Stimulated activated CD4-positive, alpha-beta T cell treated with anti-CD3 and anti-CD28 coated beads, Interleukin-4, amount 100 ng/mL, for 4 hours (primary cell): Measurements from ENCODE around the gene DNAJA3.
"Not testable (repeated sequence)": the region's sequence is repeated elsewhere in the genome, so short reads cannot be mapped to it uniquely, and the experiment has no call there.

ENCODE experiments used
- DNase-seq, 2 experiments: peaks; one replicate each; pipeline ENCODE4 v3.0.0-alpha.2; 2020

DNAJA3 gene

DNA sequence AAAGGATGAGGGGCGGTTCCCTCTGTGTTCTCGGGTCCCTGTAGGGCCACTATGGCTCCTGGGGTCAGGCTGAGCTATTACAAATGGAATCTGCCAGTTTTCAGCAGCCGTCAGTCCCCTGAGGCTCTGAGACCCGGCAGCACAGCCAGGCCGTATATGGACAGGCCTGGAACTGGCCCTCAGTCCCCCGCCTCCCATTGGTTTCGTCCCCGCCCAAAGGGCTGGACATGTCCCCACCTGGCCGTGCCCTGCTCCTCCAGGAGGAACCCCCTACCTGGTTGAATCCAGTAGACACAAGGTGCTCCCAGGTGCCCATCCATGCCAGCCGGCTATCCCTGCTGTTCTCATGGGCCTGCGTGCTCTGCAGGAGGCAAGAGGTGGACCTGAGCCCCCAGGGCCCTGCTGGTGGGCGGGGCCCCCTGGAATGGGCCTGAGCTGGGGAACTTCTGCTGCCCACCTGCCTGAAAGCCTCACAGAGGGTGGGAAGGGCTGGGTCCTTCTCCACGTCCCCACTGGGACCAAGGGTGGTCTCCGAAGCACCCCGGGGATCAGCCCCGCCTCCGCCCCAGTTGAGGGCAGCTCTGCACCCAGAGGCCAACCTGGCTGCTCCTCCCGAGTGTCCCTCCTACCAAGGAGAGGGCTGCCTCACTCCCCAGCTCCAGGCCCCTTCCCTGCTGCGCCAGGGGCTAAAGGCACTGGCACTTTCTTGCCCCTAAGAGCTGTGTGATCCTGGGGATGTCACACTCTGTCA is 37.2 kb upstream of the DNAJA3 start:
- DNase-seq = no peak

DNA sequence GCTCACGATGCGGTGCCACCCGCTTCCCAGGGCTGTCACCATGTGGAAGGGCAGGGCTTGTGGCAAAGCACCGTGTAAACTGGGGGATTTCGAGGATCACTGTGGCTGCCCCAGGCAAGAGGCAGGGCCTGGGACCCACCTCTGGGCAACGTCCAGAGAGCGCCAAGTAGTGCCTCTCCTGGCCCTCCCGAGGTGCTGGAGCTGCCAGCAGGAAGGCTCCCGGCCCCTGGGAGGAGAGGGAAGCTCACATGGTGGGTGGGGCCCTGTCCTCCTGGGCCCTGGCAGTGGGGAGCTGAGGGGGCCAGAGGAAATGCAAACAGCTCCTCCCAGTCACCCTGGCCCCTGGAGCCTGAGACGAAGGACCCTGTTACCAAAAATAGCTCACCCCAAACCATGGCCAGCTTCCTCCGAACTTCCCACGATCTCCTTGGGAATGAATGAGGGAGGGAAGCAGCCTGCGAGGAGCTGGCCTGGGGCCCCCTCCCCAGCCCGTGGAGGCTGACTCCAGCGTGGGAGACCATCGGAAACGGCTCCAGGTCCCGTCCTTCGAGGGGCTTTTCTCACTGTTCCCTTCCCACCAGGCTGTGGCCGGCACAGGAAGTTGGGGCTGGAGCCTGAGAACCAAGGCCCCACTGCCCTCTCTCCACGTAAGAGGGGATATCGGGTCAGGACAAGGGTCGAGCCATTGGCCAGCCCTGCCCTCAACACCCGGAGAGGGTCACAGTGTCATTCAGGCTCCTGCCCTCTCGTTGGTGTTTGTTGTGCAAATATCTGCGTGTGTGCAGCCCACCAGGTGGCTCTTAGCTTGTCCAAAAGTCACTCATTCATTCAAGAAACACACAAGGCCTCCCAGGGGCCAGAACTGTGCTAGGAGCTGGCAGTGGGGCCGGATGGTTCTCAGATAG is 36.4 kb upstream of the DNAJA3 start:
- no peak for DNase-seq

DNA sequence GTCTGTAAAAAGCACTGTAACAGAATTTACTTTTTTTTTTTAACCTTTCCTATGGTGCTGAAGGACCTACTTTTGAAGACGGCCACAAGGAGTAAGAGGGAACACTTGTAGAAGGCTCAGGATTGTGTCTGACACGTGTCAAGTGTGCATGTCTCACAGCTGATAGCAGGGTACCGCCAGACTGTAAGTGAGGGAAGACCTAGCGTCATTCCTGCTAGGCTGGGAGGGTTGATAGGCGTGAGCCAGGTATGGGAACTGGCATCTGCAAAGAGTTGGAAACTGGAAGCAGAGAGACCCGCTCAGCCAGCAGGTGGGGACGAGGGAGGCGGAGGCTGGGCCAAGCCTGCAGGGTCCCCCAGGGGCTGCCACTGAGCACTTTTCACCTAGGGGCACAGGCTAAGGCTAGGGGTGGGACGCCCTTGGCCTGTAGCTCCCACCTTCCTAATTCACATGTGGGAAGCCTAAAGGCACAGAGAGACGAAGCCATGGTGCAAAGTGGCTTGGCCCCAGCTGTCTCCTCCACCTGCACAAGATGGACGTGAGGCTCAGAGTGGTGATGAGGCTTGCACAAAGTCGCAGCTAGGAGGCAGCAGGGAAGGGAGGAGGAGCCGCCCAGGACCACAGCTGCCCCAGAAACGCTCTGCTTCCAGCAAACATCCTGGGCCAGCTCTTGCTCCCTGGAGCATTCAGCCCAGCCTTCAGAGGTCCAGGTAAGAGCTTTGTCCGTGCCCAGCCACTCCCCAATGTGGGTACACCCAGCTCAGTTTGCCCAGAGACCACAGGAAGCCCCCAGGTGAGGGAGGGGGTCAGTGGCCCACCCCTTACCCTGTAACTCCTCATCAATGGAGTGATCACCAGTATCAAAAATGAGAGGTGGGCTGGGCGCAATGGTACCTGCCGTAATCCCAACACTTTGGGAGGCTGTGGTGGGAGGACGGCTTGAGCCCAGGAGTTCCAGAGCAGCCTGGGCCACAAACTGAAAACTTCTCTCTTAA is 35.1 kb upstream of the DNAJA3 start:
- DNase-seq = no peak

DNA sequence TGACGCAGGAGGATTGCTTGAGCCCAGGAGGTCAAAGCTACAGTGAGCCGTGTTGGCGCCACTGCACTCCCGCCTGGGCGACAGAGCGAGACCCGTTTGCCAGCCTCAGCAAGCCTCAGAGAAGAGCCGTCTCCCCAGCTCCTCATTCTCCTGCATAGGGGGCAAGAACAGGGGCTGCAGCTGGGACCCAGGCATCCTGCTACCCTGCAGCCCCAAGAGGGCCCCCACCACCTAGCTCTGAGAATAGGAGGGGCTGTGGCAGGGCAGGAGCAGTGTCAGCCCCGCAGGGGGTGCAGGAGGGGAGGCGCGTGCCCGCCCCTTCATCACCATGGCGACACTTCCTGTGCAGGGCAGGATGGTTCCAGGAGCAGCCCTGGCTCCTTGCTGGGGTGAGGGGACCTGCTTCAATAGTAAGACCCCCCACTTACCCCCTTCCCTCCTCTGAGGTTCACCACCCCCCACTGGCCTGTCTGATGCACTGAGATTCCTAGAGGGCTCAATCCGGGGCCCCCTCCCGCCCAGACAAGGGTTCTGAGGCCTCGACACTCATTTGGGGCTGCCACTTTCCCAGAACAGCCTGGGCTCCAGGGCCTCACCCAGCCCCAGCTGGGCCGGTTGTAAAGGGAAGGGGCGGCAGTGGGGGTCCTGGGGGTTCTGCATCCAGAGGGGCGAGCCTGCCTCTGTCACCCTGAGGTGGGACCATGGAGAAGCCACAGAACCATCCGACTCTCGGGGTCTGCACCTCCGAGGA is 33.9 kb upstream of the DNAJA3 start:
- no peak for DNase-seq

DNA sequence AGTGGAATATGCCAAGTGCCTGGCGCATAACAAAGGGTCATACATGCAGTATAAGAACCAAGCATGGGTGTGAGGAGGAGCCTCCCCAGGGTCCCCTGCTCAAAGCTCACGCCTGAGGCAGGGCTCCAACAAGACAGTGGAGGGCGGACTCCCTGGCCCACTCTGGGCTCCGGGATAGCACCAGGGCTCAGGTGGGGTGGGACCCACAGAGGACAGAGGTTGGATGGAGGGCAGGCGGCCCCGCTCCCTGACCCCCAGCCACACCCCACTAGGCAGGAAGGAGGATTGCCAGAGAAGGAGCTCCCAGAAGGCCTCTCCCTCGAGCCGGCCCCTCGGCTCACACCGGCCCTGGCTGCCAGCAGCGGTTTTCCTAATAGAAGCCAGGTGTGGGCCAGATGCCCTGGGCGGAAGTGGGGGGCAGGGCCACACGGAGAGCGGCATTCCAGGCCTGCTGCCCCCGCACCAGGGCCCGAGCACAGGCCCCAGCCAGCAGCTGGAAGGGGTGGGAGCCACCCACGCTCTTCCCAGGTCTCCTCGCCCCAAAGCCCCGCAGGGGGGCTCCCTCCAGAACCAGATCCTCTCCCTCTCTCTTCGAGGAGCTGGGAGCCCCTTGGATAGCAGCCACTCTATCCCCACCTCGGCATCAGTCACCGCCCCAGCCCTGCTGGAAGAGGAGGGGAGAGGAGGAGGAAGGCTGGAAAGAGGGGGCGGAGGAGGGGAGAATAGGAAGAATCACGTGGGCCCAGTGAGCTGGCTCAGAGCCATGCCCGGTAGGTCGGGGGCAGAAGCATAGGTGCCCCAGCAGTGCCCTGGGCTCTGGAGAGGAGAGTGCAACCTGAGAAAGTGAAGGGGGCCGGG is 33.1 kb upstream of the DNAJA3 start:
- DNase-seq = no peak

DNA sequence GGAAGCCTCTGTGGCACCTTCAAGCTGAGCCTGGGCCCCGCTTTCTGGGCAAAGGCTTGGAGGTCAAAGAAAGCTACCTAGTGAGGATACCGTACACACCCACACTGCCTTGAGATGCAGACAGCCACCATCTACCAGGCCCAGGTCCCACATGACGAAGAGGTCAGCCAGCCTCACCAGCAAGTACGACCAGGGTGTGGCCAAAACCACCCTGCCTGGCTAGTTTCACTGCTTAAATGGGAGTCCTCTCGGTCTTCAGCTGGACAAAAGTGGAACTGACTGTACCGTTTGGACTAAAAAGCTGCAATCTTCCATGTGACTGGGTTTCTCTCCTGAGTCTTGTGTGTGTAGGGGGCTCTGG is 32.4 kb upstream of the DNAJA3 start:
- DNase-seq = no peak

DNA sequence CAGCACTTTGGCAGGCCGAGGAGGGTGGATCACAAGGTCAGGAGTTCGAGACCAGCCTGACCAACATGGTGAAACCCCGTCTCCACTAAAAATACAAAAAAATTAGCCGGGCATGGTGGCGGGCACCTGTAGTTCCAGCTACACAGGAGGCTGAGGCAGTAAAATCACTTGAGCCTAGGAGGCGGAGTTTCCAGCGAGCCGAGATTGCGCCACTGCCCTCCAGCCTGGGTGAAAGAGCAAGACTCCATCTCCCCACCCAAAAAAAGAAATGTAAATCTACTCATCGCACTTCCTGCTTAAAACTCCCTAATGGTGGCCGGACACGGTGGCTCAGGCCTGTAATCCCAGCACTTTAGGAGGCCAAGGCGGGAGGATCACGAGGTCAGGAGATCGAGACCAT is 31.8 kb upstream of the DNAJA3 start:
- not testable (repeated sequence) for DNase-seq

DNA sequence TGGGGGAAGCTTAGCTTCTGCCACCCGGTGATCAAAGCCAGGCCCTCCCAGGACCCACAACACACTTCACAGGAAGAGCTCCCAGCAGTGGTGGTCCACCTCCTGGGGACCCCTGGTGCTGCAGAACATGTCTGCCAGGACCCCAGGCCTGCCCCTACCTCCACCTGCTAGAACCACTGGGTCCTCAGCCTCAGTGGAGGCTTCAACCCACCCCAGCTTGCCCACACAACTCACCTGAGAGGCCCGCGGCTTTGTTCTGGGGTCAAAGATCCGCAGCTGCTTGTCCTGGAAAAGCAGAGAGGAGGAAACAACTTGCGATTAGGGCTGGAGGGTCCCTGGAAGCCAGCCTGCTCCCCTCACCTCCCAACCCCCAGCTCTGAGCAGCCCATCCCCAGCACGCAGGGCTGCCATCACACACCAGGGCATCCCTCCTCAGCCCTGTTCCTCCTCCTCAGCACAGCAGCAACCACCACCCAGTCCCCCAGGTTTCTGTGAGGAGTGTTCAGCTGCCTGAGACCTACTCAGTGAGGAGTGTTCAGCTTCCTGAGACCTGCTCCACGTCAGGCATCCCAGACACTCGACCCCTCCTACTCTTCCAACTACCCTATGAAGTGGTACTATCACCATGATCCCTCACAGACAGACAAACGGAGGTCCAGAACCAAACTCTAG is 30.5 kb upstream of the DNAJA3 start:
- no peak for DNase-seq

DNA sequence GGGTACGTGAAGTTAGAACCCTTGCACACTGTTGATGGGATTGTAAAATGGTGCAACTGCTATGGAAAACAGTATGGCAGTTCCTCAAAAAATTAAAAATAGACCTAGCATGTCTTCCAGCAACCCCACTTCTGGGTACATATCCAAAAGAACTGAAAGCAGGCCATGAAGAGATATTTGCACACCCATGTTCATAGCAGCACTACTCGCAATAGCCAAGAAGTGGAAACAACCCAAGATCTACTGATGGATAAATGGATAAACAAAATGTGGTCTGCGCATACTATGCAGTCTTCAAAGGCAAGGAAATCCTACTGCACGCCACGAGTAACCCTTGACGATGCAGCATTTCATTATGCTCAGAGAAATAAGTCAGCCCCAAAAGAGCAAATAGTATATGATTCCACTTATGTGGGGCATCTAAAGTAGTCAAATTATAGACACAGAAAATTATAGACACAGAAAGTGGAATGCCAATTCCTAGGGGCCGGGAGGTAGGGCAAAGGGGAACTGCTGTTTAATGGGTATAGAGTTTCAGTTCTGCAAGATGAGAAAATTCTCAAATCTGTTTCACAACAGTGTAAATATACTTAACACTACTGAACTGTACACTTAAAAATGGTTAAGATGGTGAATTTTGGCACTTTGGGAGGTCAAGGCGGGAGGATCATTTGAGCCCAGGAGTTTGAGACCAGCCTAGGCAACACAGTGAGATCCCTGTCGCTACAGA is 26.5 kb upstream of the DNAJA3 start:
- DNase-seq = no peak

DNA sequence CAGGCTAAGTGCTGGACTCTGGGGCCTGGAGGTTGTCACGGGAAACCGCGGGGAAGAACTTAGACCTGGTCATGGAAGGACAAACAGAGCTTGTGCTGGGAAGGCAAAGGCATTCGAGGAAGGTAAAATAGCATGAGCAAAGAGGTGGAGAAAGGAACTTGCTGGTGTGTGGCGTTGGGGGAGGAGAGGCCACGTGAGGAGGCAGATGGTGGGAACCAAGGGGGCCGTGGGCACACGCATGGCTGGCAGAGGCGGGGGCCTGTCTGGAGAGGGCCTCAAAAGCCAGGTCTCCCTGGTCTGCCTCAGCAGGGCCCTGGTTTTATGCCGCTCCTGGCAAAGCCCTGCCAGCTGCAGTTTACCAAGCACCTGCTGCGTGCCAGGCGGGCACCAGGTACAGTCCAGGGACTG is 24.6 kb upstream of the DNAJA3 start:
- DNase-seq = no peak

DNA sequence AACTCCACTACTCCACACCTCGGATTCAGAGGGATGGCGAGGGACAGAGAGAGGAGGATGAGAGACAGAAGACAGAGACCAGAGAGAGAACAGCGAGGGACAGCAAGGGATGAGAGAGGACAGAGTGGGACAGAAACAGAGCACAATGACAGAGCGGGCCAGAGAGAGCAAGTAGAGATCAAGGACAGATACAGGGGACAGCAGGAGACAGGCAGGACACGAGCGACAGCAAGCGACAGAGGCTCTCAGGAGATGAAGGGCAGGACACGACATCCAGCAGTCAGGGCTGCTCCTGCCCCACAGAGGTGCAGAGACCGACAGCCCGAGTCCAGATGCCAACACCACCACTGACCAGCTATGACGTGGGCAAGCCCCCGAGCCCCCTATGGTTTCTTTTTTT is 24.2 kb upstream of the DNAJA3 start:
- DNase-seq = no peak

DNA sequence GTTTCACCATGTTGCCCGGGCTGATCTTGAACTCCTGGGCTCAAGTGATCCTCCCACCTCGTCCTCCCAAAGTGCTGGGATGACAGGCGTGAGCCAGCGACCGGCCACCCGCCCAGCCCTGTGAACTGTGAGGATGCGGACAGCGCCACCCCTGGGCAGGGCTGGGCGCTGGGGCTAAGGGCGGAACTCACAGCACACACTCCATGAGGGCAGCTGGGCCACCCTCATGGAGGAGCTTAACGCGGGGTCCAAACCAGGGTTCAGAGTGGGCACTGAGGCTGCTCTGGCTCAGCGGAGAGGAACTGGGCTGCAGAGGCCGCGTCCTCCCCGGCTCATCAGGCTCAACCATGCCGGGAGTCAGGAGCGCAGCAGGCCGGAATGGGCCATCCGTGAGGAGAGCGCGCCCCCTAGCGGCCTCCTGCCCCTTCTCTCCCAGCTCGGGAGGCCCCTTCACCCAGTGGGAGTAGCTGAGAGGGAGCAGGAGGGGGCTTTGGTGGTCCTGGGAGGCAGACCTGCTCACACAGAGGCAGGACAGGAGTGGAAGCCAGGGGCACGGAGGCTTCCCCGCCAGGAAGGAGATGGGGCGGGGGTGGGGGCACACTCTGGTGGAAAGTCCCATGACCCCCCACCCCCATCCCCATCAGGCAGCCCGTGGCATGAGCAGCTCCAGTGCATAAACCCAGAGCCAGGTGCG is 23.1 kb upstream of the DNAJA3 start:
- DNase-seq = peak; percentile 56 to 73

DNA sequence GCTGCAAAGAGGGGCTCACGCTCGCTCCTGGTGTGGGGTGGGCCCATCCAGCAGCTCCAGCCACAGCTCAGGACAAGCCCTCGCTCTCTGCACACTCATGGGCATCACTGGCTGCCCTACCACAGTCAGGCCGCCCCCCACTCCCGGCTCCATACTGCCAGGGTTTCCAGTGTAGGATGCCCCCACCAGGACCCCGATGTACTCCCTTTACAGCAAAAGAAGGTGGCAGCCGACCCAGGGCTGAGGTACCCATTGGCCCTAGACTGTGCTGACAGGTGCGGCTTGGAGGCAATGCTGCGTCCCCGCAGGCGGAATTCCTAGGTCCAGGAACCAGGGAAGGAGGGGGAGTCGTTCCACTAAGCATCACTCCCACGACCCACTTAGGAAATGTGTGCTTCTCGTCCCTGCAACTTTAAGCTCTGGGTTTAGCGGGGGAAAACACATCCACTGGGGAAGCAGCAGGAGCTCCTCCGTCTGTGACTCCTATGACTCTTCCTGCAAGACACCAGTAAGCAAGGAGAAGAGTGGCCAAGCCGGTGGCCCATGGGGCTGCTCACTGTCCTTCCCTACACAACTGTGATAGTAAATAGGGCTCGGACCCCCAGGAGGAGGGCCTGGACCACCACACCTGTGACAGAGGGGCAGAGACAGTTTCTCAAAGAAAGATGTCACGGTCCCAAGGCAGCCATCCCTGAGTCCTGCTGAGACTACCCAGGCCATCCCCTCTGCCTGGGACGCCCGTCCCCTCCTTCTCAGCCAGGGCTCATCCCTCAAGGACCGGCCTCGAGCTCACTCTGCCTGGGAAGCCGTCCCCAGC is 22.3 kb upstream of the DNAJA3 start:
- DNase-seq = no peak

DNA sequence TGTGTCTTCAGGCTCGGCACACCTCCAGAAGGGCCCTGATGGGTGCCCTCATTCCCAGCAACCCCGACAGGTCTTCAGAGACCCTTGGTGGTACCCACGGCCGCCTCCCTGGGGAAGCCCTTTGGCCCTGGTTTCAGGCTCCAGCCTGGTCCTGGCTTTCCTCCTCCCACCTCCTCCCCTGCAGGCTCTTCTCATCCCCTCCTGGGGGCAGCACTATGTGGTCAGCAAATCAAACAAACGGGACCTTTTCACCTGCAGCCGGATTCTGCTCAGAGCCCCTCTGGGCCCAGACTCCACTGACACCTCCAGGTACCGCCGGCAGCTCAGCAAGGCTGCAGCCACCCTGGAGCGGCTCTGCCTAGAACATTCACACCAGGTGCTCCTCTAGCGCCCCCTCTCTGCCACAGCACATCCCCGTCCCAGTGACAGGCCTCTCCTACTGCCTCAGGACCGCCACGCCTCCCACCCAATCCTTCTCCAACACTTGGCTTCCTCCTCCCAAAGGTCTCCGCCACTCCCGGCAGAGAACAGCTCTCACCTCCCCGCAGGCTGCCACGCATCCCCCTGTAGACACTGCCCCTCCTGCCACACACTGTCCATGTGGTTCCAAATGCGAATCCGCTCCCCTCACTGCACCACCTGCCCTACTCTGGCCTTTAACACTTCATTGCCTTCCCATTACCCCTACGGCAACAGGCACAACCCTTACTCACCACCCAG is 21.3 kb upstream of the DNAJA3 start:
- no peak for DNase-seq

DNA sequence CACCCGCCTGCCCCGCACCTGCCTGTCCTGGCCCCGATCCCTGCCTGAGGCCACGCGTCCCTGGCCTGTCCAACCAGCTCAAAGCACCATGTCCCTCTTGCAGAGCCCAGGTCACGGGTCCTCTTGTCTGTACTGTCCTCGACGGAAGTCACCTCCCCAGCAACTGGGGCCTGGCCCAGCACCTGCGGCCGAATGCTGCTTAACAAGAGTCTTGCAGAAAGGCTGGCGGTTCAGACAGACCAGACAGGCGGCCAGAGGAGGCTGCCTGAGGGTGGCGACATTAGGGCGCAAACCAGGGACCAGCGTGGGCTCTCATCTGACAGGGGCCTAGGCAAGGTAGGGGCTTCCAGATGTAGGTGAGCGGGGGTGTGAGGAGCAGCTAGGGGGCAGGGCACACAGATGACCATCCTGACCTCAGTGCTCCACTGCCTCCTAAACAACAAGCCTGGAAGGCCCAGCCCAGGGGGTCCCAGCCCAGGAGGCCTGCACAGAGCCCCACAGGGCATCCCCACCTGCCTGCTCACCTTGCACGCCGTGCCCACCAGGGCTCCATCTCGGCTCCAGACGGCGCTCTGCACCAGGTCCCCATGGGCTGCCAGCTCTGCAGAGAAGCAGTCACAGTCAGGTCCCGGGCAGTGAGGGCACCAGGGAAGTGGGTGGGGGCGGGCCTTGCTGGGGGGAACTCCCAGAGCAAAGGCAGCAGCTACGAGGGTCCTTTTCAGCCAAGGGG is 20.5 kb upstream of the DNAJA3 start:
- DNase-seq = no peak

DNA sequence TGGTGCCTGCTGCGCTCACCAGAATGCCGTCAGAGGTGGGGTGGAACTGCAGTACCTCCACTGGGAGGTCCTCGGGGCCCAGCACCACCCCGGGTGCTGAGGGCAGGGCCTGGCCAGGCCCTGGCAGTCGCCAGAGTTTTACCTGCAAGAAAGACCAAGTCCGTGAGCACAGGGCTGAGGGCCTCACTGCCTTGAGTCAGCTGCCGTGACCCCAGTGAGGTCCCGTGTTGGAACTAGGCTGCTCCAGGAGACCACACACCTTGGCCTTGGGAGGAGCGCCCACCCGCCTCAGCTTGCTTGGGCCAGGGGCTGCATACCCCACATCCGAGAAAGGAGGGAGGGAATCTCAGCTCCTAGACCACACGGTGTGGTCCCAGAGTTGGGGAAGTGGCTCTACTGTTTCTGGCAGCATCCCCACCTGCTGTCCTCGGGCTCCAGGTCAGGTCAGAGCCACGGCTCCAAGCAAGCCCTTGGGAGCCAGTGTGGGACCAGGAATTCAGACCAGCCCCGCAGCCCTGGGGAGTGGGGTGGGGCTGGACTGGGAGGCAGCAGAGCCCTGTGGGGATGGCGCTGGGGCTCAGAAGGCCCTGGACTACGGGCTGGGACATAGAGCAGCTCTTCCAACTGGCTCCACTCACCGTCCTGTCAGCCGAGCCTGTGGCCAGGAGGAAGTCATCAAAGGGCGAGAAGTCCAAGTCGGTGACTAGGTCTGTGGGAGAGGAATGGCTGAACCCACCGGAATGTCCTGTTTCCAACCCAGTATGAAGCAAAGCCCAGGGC is 17.9 kb upstream of the DNAJA3 start:
- DNase-seq = no peak
